BLaER1 (cell line): Measurements from ENCODE around the gene FER1L5.

ENCODE experiments used
- H3K27ac ChIP-seq: shearing (Covaris generic); formaldehyde crosslinking; 2 replicates; pipeline ENCODE4 v1.8.1; 2022
- H3K27me3 ChIP-seq: shearing (Covaris generic); formaldehyde crosslinking; 2 replicates; pipeline ENCODE4 v1.8.1; 2022
- H3K36me3 ChIP-seq: shearing (Covaris generic); formaldehyde crosslinking; 2 replicates; pipeline ENCODE4 v1.8.1; 2022
- H3K4me1 ChIP-seq: shearing (Covaris generic); formaldehyde crosslinking; 2 replicates; pipeline ENCODE4 v1.8.1; 2022
- H3K4me2 ChIP-seq: shearing (Covaris generic); formaldehyde crosslinking; 2 replicates; pipeline ENCODE4 v1.8.1; 2022
- H3K4me3 ChIP-seq: shearing (Covaris generic); formaldehyde crosslinking; 2 replicates; pipeline ENCODE4 v1.8.1; 2022
- H3K9ac ChIP-seq: shearing (Covaris generic); formaldehyde crosslinking; 2 replicates; pipeline ENCODE4 v1.8.1; 2022
- H3K9me3 ChIP-seq: shearing (Covaris generic); formaldehyde crosslinking; 2 replicates; pipeline ENCODE4 v1.8.1; 2022
- H4K20me1 ChIP-seq: shearing (Covaris generic); formaldehyde crosslinking; 2 replicates; pipeline ENCODE4 v1.8.1; 2022
- Cebpa-rat ChIP-seq: shearing (Covaris generic); IDR thresholded peaks from 2 replicates; pipeline ENCODE4 v1.8.1; 2022

Gene FER1L5

GRCh38 chr2:96694279-96694678 lies 51.7 kb downstream of the FER1L5 start:
- no peaks in the 10 kb centered on the region for H3K36me3 ChIP-seq
- H3K4me2 ChIP-seq, result no peak overlapping the region

DNA sequence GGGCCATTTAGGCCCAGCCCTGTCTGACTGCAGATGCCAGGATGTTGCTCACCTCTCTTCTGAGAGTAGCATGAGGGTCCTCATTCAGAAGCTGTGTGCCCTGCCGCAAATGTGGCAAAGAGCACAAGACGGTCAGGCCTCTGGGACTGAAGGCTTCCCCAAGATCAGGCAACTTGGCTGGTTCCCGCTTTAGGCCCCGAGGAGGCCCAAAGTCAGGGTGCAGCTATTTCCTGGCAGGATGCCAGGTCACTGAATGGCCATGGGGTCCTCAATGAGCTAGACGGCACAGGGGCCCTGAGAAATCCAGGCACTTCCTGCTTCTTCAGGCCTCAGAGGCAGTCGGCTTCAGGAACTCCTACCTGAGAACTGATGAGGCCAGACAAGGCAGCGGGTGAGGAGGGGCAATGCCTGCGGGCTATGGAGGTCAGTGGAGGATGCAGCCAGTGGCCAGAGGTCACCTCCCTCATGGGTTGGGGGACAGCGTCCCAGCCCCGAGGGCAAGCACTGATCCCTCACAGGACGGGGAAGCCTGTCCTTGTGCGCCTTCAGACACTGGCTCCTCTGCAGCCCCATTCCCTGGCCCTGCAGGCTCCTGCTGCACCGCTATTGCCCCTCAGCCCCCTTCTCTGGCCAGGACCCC lies 52.4 kb downstream of the FER1L5 start:
- no peaks in the 10 kb centered on the region for H4K20me1 ChIP-seq
- TF ChIP-seq Cebpa-rat, result no peak
- peaks cover 27% of the 10 kb centered on the region for H3K4me1 ChIP-seq
- H3K27ac ChIP-seq, result no peak overlapping the region
- no peak overlapping the region for H3K4me2 ChIP-seq
- H3K4me3 ChIP-seq, result no peak overlapping the region
- H3K27me3 ChIP-seq, result no peaks in the 10 kb centered on the region
- no peaks in the 10 kb centered on the region for H3K36me3 ChIP-seq
- no peak overlapping the region for H3K9ac ChIP-seq
- no peaks in the 10 kb centered on the region for H3K9me3 ChIP-seq

More at GRCh38 chr2:96694279-96694678, 51.7 kb downstream of the FER1L5 start:
- no peak for TF ChIP-seq Cebpa-rat
- H3K27ac ChIP-seq, result no peak overlapping the region
- H3K4me1 ChIP-seq, result peaks cover 20% of the 10 kb centered on the region
- no peaks in the 10 kb centered on the region for H3K27me3 ChIP-seq
- H3K4me3 ChIP-seq, result no peak overlapping the region
- H4K20me1 ChIP-seq, result no peaks in the 10 kb centered on the region
- no peaks in the 10 kb centered on the region for H3K9me3 ChIP-seq
- no peak overlapping the region for H3K9ac ChIP-seq

- no peaks in the 10 kb centered on the region for H3K36me3 ChIP-seq
- H3K9me3 ChIP-seq, result no peaks in the 10 kb centered on the region
- peak overlapping the region; percentile 19; the same call in 1 of the 2 replicates for H3K4me2 ChIP-seq
- TF ChIP-seq Cebpa-rat, result no peak
- H4K20me1 ChIP-seq, result no peaks in the 10 kb centered on the region
- H3K9ac ChIP-seq, result no peak overlapping the region
- H3K27ac ChIP-seq, result no peak overlapping the region
- H3K4me3 ChIP-seq, result no peak overlapping the region
- H3K4me1 ChIP-seq, result peaks cover 27% of the 10 kb centered on the region
- H3K27me3 ChIP-seq, result no peaks in the 10 kb centered on the region
Observed at GRCh38 chr2:96695602-96696001, 53.0 kb downstream of the FER1L5 start.

- Histone ChIP-seq H3K27me3 (no peaks in the 10 kb centered on the region), H3K9me3 (no peaks in the 10 kb centered on the region), H3K9ac (no peak overlapping the region), H3K4me1 (peaks cover 27% of the 10 kb centered on the region), H4K20me1 (no peaks in the 10 kb centered on the region), H3K36me3 (peaks cover 7% of the 10 kb centered on the region; the same call in 1 of the 2 replicates), H3K27ac (no peak overlapping the region), H3K4me3 (no peak overlapping the region), H3K4me2 (no peak overlapping the region)
- no peak for TF ChIP-seq Cebpa-rat
Observed at GRCh38 chr2:96697476-96697875, 54.9 kb downstream of the FER1L5 start.

GRCh38 chr2:96698221-96698861 lies 55.8 kb downstream of the FER1L5 start:
- Histone ChIP-seq H3K4me2 (no peak overlapping the region), H3K27ac (no peak overlapping the region), H3K4me1 (peaks cover 27% of the 10 kb centered on the region), H3K36me3 (peaks cover 16% of the 10 kb centered on the region), H3K9me3 (no peaks in the 10 kb centered on the region), H3K9ac (no peak overlapping the region), H3K4me3 (no peak overlapping the region), H3K27me3 (no peaks in the 10 kb centered on the region), H4K20me1 (no peaks in the 10 kb centered on the region)
- no peak for TF ChIP-seq Cebpa-rat

DNA sequence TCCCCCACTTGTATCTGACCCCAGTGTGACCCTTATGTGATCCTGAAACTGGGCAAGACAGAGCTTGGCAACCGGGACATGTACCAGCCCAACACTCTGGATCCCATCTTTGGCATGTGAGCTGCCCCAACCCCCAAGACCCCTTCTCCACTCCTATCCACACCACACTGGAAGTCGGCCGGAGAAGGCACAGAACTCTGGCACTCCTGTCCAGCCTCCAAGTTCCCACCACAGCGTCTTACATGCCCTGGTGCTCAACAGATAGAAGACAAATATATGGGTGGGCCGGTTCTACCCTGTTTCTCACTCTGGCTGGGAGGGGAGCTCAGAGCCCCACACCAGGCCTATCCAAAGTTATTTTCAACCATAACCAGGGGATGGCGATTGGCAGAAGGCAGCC lies 56.5 kb downstream of the FER1L5 start:
- Histone ChIP-seq H3K4me2 (no peak overlapping the region), H3K27me3 (no peaks in the 10 kb centered on the region), H3K4me1 (peaks cover 20% of the 10 kb centered on the region), H3K36me3 (peaks cover 23% of the 10 kb centered on the region), H3K4me3 (no peak overlapping the region), H3K9ac (no peak overlapping the region), H3K27ac (no peak overlapping the region), H3K9me3 (no peaks in the 10 kb centered on the region), H4K20me1 (no peaks in the 10 kb centered on the region)
- TF ChIP-seq Cebpa-rat, result no peak

GRCh38 chr2:96699621-96700020 lies 57.1 kb downstream of the FER1L5 start:
- peaks cover 27% of the 10 kb centered on the region for H3K36me3 ChIP-seq
- H4K20me1 ChIP-seq, result no peaks in the 10 kb centered on the region
- H3K27me3 ChIP-seq, result no peaks in the 10 kb centered on the region
- H3K9me3 ChIP-seq, result no peaks in the 10 kb centered on the region
- H3K4me1 ChIP-seq, result peaks cover 16% of the 10 kb centered on the region
- H3K4me3 ChIP-seq, result no peak overlapping the region
- H3K27ac ChIP-seq, result no peak overlapping the region
- peak overlapping the region; percentile 23 for H3K4me2 ChIP-seq
- H3K9ac ChIP-seq, result no peak overlapping the region
- TF ChIP-seq Cebpa-rat, result no peak

DNA sequence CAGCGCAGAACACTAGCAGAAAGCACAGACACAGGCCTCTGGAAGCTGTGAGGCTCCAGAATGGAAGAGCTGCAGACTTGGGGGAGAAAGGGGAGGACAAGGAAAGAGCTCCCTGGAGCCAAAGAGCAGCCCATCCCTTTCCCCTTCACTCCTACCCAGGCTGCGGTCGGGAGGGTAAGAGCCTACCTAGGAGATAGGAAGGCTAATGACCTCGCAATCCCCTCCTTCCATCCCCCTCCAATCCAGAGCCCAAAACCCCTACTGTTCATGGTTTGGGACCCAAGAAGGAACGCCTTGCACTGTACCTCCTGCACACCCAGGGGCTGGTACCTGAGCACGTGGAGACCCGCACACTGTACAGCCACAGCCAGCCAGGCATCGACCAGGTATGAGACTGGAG lies 57.5 kb downstream of the FER1L5 start:
- H3K9ac ChIP-seq, result no peak overlapping the region
- no peak for TF ChIP-seq Cebpa-rat
- H3K9me3 ChIP-seq, result no peaks in the 10 kb centered on the region
- H3K4me2 ChIP-seq, result no peak overlapping the region
- H3K27ac ChIP-seq, result no peak overlapping the region
- no peaks in the 10 kb centered on the region for H3K27me3 ChIP-seq
- H3K4me1 ChIP-seq, result peaks cover 16% of the 10 kb centered on the region
- H3K36me3 ChIP-seq, result peaks cover 32% of the 10 kb centered on the region
- no peak overlapping the region for H3K4me3 ChIP-seq
- H4K20me1 ChIP-seq, result no peaks in the 10 kb centered on the region

DNA sequence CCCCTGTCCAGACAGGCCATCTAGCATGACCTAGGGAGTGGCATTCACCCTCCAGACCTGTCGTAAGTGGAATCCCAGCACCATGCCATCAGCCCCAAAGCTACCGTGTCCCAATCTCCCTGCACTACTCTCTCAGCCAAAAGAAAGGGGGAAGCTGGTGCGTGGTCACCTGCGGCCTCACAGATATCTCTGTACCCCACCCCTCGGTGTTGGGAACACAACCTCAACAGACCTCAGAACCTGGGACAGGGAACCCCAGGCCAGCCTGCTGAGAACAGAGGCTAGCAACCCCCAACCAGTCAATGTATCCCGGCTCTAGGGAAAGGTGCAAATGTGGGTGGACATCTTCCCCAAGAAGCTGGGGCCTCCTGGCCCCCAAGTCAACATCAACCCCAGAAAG lies 59.1 kb downstream of the FER1L5 start:
- H3K9ac ChIP-seq, result no peak overlapping the region

GRCh38 chr2:96702098-96702785 lies 59.7 kb downstream of the FER1L5 start:
- H3K4me3 ChIP-seq, result no peak overlapping the region
- peaks cover 53% of the 10 kb centered on the region for H3K36me3 ChIP-seq
- H3K9me3 ChIP-seq, result no peaks in the 10 kb centered on the region
- TF ChIP-seq Cebpa-rat, result no peak
- H3K27ac ChIP-seq, result no peak overlapping the region
- no peak overlapping the region for H3K4me2 ChIP-seq
- H3K9ac ChIP-seq, result no peak overlapping the region
- no peaks in the 10 kb centered on the region for H4K20me1 ChIP-seq
- H3K4me1 ChIP-seq, result peaks cover 8% of the 10 kb centered on the region
- H3K27me3 ChIP-seq, result no peaks in the 10 kb centered on the region

More for the DNA sequence above, 59.1 kb downstream of the FER1L5 start:
- no peaks in the 10 kb centered on the region for H3K9me3 ChIP-seq
- no peak overlapping the region for H3K4me3 ChIP-seq
- H3K27ac ChIP-seq, result no peak overlapping the region
- no peaks in the 10 kb centered on the region for H4K20me1 ChIP-seq
- TF ChIP-seq Cebpa-rat, result no peak
- no peaks in the 10 kb centered on the region for H3K27me3 ChIP-seq
- peaks cover 8% of the 10 kb centered on the region for H3K4me1 ChIP-seq
- H3K4me2 ChIP-seq, result no peak overlapping the region
- H3K36me3 ChIP-seq, result peaks cover 47% of the 10 kb centered on the region
